Measurements from ENCODE around the gene DNLZ.
A peak's percentile ranks its signal among the peaks of the same experiment; 100 is the strongest.
"Not testable (repeated sequence)": the region's sequence is repeated elsewhere in the genome, so short reads cannot be mapped to it uniquely, and the experiment has no call there.

DNLZ gene

GRCh38 chr9:136331030-136331429 is 32.5 kb downstream of the DNLZ start:
- no peak for DNase-seq (ENCODE audit: low spot score)

DNA sequence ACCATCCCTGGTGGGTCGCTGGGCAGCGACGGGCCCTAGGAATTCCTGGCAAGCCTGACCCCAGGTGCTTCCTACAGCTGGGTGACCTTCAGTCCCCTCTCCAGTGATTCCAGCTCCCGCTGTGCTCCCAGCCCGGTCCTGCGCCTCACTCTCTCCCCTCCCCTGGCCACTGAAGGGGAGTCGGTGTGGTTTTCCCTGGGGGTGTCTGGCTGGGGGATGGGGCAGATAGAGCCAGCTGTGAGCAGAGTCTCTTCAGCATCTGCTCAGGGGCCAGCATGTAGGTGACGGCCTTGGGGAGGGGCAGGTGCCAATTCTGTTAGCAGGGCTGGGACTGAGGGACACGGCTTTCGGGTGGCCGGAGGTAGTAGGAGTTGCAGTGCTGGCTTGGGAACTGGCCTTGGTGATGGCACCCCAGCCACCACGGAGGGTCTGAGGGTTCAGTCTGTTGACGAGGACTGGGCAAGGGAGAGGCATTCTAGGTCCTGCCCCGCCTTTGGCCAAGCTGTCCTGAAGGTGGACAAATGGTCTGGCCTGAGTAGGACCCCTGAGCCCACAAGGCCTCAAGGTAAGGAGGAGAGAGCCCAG is 33.0 kb downstream of the DNLZ start:
- no peak for DNase-seq (ENCODE audit: low spot score)

- no peak for DNase-seq (ENCODE audit: low spot score)
Observed at GRCh38 chr9:136329636-136330405, 33.7 kb downstream of the DNLZ start.

GRCh38 chr9:136329211-136329627 is 34.3 kb downstream of the DNLZ start:
- DNase-seq (ENCODE audit: low spot score), result no peak

- DNase-seq (ENCODE audit: low spot score), result peak; percentile 62
Observed at GRCh38 chr9:136328622-136329041, 34.9 kb downstream of the DNLZ start.

GRCh38 chr9:136328011-136328621 is 35.4 kb downstream of the DNLZ start:
- no peak for DNase-seq (ENCODE audit: low spot score)

- DNase-seq (ENCODE audit: low spot score), result peak; percentile 61
Observed at GRCh38 chr9:136327304-136327974, 36.1 kb downstream of the DNLZ start, which contains the start of gene GPSM1. TSS of gene GPSM1 (plus strand) at chr9:136327539. CDS start at chr9:136327696, 157 bp downstream.

DNA sequence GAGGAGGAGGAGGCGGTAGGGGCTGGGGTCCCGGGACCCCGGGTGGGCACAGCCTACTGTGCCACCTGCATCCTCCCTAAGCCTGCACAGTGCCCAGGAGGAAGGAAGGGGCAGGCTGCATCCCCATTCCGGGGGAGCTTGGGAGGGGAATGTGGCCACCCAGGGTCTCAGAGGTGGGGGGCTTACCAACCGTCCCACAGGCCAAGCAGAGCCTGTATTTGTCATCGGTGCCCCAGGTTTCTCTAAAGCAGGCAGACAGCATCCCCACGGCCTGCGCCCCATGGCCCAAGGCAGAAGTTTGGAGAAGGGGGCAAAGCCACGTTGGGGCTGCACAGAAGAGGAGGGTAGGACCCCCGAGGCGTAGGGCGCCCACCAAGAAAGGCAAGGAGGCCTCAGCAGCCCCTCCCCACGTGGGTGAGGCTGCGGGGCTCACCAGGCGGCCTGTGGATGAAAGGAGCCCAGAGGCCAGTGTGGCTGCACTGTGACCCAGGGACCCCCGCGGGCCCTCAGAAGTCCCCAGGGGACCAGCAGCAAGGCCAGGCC is 36.7 kb downstream of the DNLZ start:
- DNase-seq (ENCODE audit: low spot score), result no peak

GRCh38 chr9:136326061-136326760 is 37.3 kb downstream of the DNLZ start:
- no peak for DNase-seq (ENCODE audit: low spot score)

- DNase-seq (ENCODE audit: low spot score), result no peak
Observed at GRCh38 chr9:136325358-136325757, 38.2 kb downstream of the DNLZ start.

DNA sequence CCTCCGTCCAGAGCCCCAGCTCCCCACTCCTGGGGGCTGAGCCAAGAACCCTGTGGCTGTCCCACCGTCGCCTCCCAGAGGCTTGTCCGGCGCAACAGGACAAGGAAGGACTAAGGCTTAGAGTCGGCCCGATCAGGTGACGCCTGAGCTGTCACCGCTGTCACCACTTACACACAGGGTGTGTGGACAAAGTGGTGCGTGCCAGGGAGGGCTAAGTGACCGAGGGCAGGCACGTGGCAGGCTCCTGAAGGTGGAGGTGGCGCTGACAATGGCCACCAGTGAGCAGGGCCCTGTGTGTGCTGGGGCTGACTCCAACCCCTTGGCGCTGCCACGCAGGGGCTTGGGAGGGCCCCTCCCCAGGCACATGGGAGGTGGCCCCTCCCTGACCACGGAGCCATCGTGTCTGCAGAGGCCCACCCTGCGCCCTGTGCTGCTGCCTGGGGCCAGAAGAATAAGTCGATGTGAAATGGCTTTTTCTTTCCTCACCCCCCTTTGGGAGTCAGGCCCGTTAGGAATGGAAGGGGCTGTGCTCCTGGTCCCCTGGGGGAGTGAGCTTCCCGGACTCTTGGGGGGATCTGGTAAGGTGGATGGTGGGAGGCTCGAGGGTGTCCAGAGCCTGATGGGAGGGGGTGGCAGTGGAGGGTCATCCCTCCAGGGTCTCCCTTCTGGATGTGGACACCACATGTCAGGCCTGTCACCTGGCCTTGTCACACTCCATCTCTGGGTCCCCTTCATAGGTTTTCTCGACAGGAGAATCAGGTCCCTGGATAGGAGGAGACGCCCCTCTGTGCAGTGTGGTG is 38.8 kb downstream of the DNLZ start:
- DNase-seq (ENCODE audit: low spot score), result no peak

DNA sequence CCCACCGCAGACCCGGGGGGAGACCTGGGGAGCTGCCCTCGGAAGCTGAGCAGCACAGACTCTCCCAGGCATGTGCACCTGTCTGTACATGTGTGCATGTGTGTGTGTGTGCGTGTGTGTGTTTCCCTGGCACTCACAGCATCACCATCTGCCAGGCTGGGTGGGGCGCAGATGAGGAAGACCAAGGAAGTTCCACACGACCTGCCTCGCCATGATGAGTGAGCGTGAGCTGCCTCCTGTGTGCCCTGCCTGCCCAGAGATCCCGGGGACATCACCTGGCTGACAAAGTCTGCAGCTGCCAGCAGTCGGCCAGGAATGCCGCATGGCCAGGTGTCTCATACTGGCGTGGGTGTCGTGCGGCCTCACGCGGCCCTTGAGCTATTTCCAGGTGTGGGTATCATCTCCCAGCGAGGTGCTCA is 40.2 kb downstream of the DNLZ start:
- DNase-seq (ENCODE audit: low spot score), result no peak

DNA sequence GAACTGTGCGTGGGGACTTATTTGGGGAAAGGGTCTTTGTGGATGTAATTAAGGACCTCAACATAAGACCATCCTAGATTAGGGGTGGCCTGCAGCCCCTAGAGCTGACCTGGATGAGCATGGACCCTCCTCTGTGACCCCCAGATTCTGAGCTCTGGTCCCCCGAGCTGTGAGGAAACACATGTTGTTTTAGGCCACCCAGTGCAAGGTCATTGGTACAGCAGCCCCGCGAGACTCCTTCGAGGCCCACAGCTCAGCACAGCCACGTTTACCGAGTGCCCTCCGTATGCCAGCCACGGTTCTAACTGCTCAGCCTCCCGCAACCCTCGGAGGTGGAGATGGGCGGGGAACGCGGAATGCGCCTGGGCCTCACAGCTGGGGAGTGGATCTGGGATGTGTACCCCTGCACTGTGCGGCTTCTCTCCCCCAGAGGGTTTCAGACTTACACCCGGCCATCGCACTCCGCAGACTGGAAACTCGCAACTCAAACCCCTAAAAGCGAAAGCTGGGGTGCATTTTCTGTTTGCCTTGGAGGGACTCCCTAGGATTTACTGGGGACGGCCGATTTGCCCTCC is 40.7 kb downstream of the DNLZ start:
- DNase-seq (ENCODE audit: low spot score), result no peak

GRCh38 chr9:136321561-136321960 is 42.0 kb downstream of the DNLZ start:
- no peak for DNase-seq (ENCODE audit: low spot score)

GRCh38 chr9:136320972-136321371 is 42.6 kb downstream of the DNLZ start:
- DNase-seq (ENCODE audit: low spot score), result not testable (repeated sequence)

GRCh38 chr9:136319955-136320354 is 43.6 kb downstream of the DNLZ start:
- not testable (repeated sequence) for DNase-seq (ENCODE audit: low spot score)

DNA sequence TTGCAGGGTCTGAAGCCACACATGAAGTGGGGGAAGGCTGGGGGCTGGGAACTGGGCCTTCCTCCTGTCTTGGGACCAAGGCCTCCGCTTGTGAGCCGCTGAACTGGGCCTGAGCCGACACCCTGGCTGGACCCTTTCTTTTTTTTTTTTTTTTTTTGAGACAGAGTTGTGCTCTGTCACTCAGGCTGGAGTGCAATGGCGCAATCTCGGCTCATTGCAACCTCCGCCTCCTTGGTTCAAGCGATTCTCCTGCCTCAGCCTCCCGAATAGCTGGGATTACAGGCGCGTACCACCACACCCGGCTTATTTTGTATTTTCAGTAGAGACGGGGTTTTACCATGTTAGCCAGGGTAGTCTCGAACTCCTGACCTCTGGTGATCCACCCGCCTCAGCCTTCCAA is 44.3 kb downstream of the DNLZ start:
- DNase-seq (ENCODE audit: low spot score), result not testable (repeated sequence)

DNA sequence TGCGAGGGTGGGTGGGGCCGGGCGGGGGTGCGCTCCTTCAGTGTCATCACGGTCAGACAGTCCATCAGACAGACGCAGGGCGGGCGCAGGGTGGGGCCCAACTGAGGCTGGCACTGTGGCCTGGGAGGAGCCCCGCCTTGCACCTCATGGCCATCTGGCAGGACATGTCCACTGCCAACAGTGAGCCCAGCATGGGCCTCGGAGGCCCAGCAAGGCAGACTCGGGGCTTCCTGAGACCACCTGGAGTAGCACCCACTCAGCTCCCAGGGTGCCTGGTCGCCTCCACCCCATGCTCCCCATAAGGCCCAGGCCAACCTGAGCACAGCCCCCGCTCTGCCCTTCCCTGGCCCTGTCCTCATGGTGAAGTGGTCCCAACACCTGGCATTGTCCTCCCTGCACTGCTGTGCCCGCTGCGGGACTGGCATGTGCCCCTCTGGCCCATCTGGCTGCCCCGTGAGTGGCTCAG is 44.7 kb downstream of the DNLZ start:
- DNase-seq (ENCODE audit: low spot score), result no peak

GRCh38 chr9:136318111-136318775 is 45.3 kb downstream of the DNLZ start:
- DNase-seq (ENCODE audit: low spot score), result no peak

DNA sequence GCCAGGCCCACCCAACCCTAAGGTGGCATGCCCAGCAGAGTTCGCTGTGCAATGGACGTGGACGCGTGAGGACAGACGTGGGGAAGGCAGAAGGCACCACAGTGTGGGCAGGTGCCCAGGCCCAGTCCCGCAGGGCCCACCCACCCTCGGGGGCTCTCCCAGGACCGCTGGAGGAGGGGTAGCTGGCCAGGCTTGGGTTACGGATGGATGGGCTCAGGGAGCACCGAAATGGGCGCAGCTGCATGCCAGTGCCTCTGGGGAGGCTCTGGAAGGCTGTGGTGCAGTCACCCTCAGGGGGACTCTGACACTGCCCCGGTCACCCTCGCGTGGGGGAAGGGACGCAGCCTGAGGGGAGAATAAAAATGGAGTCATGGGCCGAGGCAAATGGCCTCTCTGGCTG is 45.8 kb downstream of the DNLZ start:
- no peak for DNase-seq (ENCODE audit: low spot score)

Measured in COLO829 (cell line).